DND-41 (cell line): ENCODE measurements around the gene AGAP1.

Experiments
- ATAC-seq: fragments of 200-7000 bp; cut with Tn5 transposase; 3 replicates; pipeline ENCODE4 v1.9.1; 2021; ENCODE audit warnings: low read depth; ENCODE audit not compliant: insufficient read depth
- DNase-seq: peaks from one replicate; pipeline ENCODE4 v3.0.0-alpha.2; 2020
- H2AFZ ChIP-seq: 2 replicates; pipeline ENCODE4 v1.6.0; 2012; ENCODE audit warnings: low read depth, low read length
- H3K27ac ChIP-seq: 2 replicates; pipeline ENCODE4 v1.5.1; 2012; ENCODE audit warnings: low read length, inconsistent platforms
- H3K27me3 ChIP-seq: fragments of 200-600 bp; sonication (generic); 2 replicates; pipeline ENCODE4 v1.6.0; 2012; ENCODE audit warnings: low read length, mild to moderate bottlenecking, inconsistent platforms; ENCODE audit not compliant: insufficient read depth, poor library complexity
- H3K36me3 ChIP-seq: 2 replicates; pipeline ENCODE4 v1.5.1; 2012; ENCODE audit warnings: low read length, inconsistent platforms; ENCODE audit not compliant: insufficient read depth
- H3K4me1 ChIP-seq: 2 replicates; pipeline ENCODE4 v1.5.1; 2012; ENCODE audit warnings: mild to moderate bottlenecking, low read length; ENCODE audit not compliant: insufficient read depth
- H3K4me2 ChIP-seq: 2 replicates; pipeline ENCODE4 v1.6.0; 2012; ENCODE audit warnings: mild to moderate bottlenecking, moderate library complexity, low read length, inconsistent platforms; ENCODE audit not compliant: insufficient read depth
- H3K4me3 ChIP-seq, 2 experiments: fragments of 200-600 bp in 1 of 2; shearing (Covaris generic) in 1 of 2; 2 replicates each; pipeline ENCODE4 v1.5.1; 2012 to 2016; ENCODE audit warnings: inconsistent platforms in 2 of 2, low read length in 2 of 2, mild to moderate bottlenecking in 2 of 2, low read depth in 1 of 2, moderate library complexity in 1 of 2
- H3K79me2 ChIP-seq: 2 replicates; pipeline ENCODE4 v1.6.0; 2012; ENCODE audit warnings: low read length, inconsistent platforms; ENCODE audit not compliant: insufficient read depth
- H3K9ac ChIP-seq: 2 replicates; pipeline ENCODE4 v1.6.0; 2012; ENCODE audit warnings: low read depth, mild to moderate bottlenecking, inconsistent platforms, low read length, moderate library complexity
- H3K9me3 ChIP-seq: 2 replicates; pipeline ENCODE4 v1.5.1; 2012; ENCODE audit warnings: low read length, moderate library complexity, mild to moderate bottlenecking, inconsistent platforms; ENCODE audit not compliant: insufficient read depth, severe bottlenecking
- H4K20me1 ChIP-seq: 2 replicates; pipeline ENCODE4 v1.6.0; 2012; ENCODE audit warnings: low read length; ENCODE audit not compliant: insufficient read depth
- CTCF ChIP-seq: IDR thresholded peaks from 2 replicates; pipeline ENCODE4 v1.5.1; 2012; ENCODE audit warnings: borderline replicate concordance, low read length, moderate library complexity, mild to moderate bottlenecking; ENCODE audit not compliant: poor library complexity, severe bottlenecking; ENCODE audit errors: extremely low read depth
- EZH2 ChIP-seq: IDR thresholded peaks from 3 replicates; pipeline ENCODE4 v1.6.1; 2012; ENCODE audit warnings: borderline replicate concordance, low read depth, mild to moderate bottlenecking, moderate library complexity, low read length, inconsistent platforms; ENCODE audit not compliant: severe bottlenecking

The AGAP1 gene

GRCh38 chr2:235856151-235856854 lies 362.5 kb downstream of the AGAP1 start:
- TF ChIP-seq EZH2 = no peak
- TF ChIP-seq CTCF = no peak
- Histone ChIP-seq H3K27me3 (no peaks in the 10 kb centered on the region), H3K4me2 (no peak overlapping the region), H3K4me1 (no peaks in the 10 kb centered on the region), H3K27ac (no peak overlapping the region), H3K9ac (no peak overlapping the region), H3K79me2 (no peaks in the 10 kb centered on the region), H2AFZ (no peak overlapping the region), H3K9me3 (no peaks in the 10 kb centered on the region), H3K4me3 (no peak overlapping the region), H4K20me1 (peaks cover 11% of the 10 kb centered on the region; the same call in 1 of the 2 replicates), H3K36me3 (no peaks in the 10 kb centered on the region)
- DNase-seq (no peak), ATAC-seq (no peak)

- TF ChIP-seq EZH2 = no peak
- DNase-seq (no peak), ATAC-seq (no peak)
- no peak overlapping the region for H2AFZ ChIP-seq
- no peak overlapping the region for H3K27ac ChIP-seq
- H3K79me2 ChIP-seq = no peaks in the 10 kb centered on the region
- H3K4me3 ChIP-seq = no peak overlapping the region
- no peak overlapping the region for H3K9ac ChIP-seq
- no peaks in the 10 kb centered on the region for H3K27me3 ChIP-seq
- H3K4me2 ChIP-seq = no peak overlapping the region
- no peaks in the 10 kb centered on the region for H3K9me3 ChIP-seq
- H3K36me3 ChIP-seq = no peaks in the 10 kb centered on the region
- H3K4me1 ChIP-seq = no peaks in the 10 kb centered on the region
- peaks cover 11% of the 10 kb centered on the region; the same call in 1 of the 2 replicates for H4K20me1 ChIP-seq
Measured at GRCh38 chr2:235857598-235857997, 363.8 kb downstream of the AGAP1 start.

GRCh38 chr2:235858881-235859280 lies 365.0 kb downstream of the AGAP1 start:
- Histone ChIP-seq H3K36me3 (no peaks in the 10 kb centered on the region), H4K20me1 (peaks cover 14% of the 10 kb centered on the region; the same call in 1 of the 2 replicates)
- no peak for DNase-seq

More at GRCh38 chr2:235858881-235859280, 365.0 kb downstream of the AGAP1 start:
- Histone ChIP-seq H3K27me3 (no peaks in the 10 kb centered on the region), H3K9me3 (no peaks in the 10 kb centered on the region), H2AFZ (no peak overlapping the region), H3K9ac (no peak overlapping the region), H3K4me3 (no peak overlapping the region), H3K4me2 (no peak overlapping the region), H3K27ac (no peak overlapping the region), H3K79me2 (no peaks in the 10 kb centered on the region), H3K4me1 (no peaks in the 10 kb centered on the region)
- no peak for ATAC-seq
- TF ChIP-seq CTCF (no peak), EZH2 (no peak)
